ENCODE measurements around the gene CDC123.
"Not testable (repeated sequence)": the region's sequence is repeated elsewhere in the genome, so short reads cannot be mapped to it uniquely, and the experiment has no call there.

Gene CDC123

GRCh38 chr10:12195603-12196506 is at the start of gene CDC123, which contains the start of gene NUDT5:
Gene CDC123 (plus strand): TSS chr10:12196188. CDS start chr10:12196246, 58 bp downstream.
Gene NUDT5 (minus strand): TSS chr10:12195891. CDS start chr10:12186291, 9,600 bp downstream.
- DNase-seq, result peak; percentile 82

GRCh38 chr10:12150163-12150562 is 45.8 kb upstream of the CDC123 start:
- no peak for DNase-seq

- no peak for DNase-seq
These were observed 41.5 kb upstream of the CDC123 start for GRCh38 chr10:12154516-12154915.

- no peak for DNase-seq
These were observed 39.4 kb upstream of the CDC123 start for GRCh38 chr10:12156367-12157123.

GRCh38 chr10:12158111-12158510 is 37.9 kb upstream of the CDC123 start:
- no peak for DNase-seq

- no peak for DNase-seq
These were observed 35.3 kb upstream of the CDC123 start for GRCh38 chr10:12160664-12161063.

- no peak for DNase-seq
These were observed 33.1 kb upstream of the CDC123 start for GRCh38 chr10:12162927-12163326.

GRCh38 chr10:12164085-12164484 is 31.9 kb upstream of the CDC123 start:
- no peak for DNase-seq

GRCh38 chr10:12165036-12165435 is 31.0 kb upstream of the CDC123 start:
- no peak for DNase-seq

- DNase-seq, result no peak
These were observed 29.8 kb upstream of the CDC123 start for GRCh38 chr10:12165999-12166775.

GRCh38 chr10:12171512-12171911 is 24.5 kb upstream of the CDC123 start:
- not testable (repeated sequence) for DNase-seq

GRCh38 chr10:12177642-12178041 is 18.3 kb upstream of the CDC123 start:
- DNase-seq, result no peak

- no peak for DNase-seq
These were observed 16.3 kb upstream of the CDC123 start for GRCh38 chr10:12179606-12180170.

- no peak for DNase-seq
These were observed 15.6 kb upstream of the CDC123 start for GRCh38 chr10:12180221-12180974.

- DNase-seq, result no peak
These were observed 14.8 kb upstream of the CDC123 start for GRCh38 chr10:12181065-12181775.

GRCh38 chr10:12184165-12184564 is 11.8 kb upstream of the CDC123 start:
- DNase-seq, result no peak

GRCh38 chr10:12186323-12186722 is 9.7 kb upstream of the CDC123 start:
- DNase-seq, result no peak

GRCh38 chr10:12187321-12187905 is 8.6 kb upstream of the CDC123 start:
- no peak for DNase-seq

GRCh38 chr10:12188656-12189055 is 7.3 kb upstream of the CDC123 start:
- no peak for DNase-seq

- DNase-seq, result no peak
These were observed 6.6 kb upstream of the CDC123 start for GRCh38 chr10:12189426-12189825.

- no peak for DNase-seq
These were observed 4.3 kb upstream of the CDC123 start for GRCh38 chr10:12191715-12192114.
